Kidney (tissue), 14 donors: ENCODE measurements around the gene CTSC. TPM values are rescaled to one million over a fixed set of nuclear protein-coding genes. Genes with fewer than 3 reads are reported as not detected.

ENCODE experiments used
- DNase-seq, 5 donors: peaks; one replicate each; pipeline ENCODE4 v3.0.0-alpha.2; 2013 to 2020
- FAIRE-seq: peaks from 2 replicates; lab custom pipeline; 2012; peaks lifted over from hg19 to GRCh38; lab: Jason Lieb, UNC
- H3K27ac ChIP-seq, 2 donors: one replicate each; pipeline ENCODE4 v1.7.0; 2013; ENCODE audit warnings: low read depth in 2 of 2, low read length in 2 of 2, inconsistent platforms in 1 of 2
- H3K27me3 ChIP-seq: one replicate; pipeline ENCODE4 v1.7.1; 2013; ENCODE audit warnings: low read length, inconsistent platforms; ENCODE audit not compliant: control insufficient read depth, insufficient read depth
- H3K36me3 ChIP-seq, 3 donors: one replicate each; pipeline versions ENCODE4 v1.7.0 to v1.7.1; 2013; ENCODE audit warnings: low read length in 3 of 3, control low read depth in 1 of 3, inconsistent platforms in 1 of 3; ENCODE audit not compliant: insufficient read depth in 3 of 3, control insufficient read depth in 2 of 3
- H3K4me1 ChIP-seq, 3 donors: one replicate each; pipeline versions ENCODE4 v1.7.0 to v1.7.1; 2013; ENCODE audit warnings: low read length in 3 of 3, inconsistent platforms in 1 of 3, low read depth in 1 of 3; ENCODE audit not compliant: control insufficient read depth in 2 of 3, insufficient read depth in 2 of 3
- H3K4me3 ChIP-seq, 3 donors: one replicate each; pipeline versions ENCODE4 v1.7.0 to v1.8.1; 2013; ENCODE audit warnings: low read length in 3 of 3, control low read depth in 1 of 3, inconsistent platforms in 1 of 3
- H3K9ac ChIP-seq, 3 donors: one replicate each; pipeline versions ENCODE4 v1.7.0 to v1.7.1; 2013; ENCODE audit warnings: low read length in 3 of 3, control low read depth in 1 of 3, inconsistent platforms in 1 of 3
- H3K9me3 ChIP-seq, 3 donors: one replicate each; pipeline versions ENCODE4 v1.7.0 to v1.7.1; 2013; ENCODE audit warnings: low read length in 3 of 3, control low read depth in 1 of 3, inconsistent platforms in 1 of 3; ENCODE audit not compliant: control insufficient read depth in 2 of 3, insufficient read depth in 1 of 3
- CTCF ChIP-seq: IDR thresholded peaks from 3 replicates; pipeline ENCODE4 v1.5.1; 2012; ENCODE audit warnings: mild to moderate bottlenecking, moderate library complexity, borderline replicate concordance; ENCODE audit not compliant: insufficient read depth; ENCODE audit errors: extremely low read depth
- intact Hi-C: fragments of 100-400 bp; cut with DNase I; formaldehyde crosslinking; loops from one replicate; pipeline ENCODE4 v1.11.1; 2022
- polyA plus RNA-seq: library from polyadenylated mRNA; stranded (reverse); fragments of 350-450 nt; fragmentation: Illumina TruSeq; extraction: RNeasy Lipid Tissue Mini Kit (QIAGEN cat#74804); gene quantifications from one replicate; pipeline ENCODE4 v1.2.3, GENCODE V29; 2014; ENCODE audit warnings: low read depth, low replicate concordance; ENCODE audit not compliant: insufficient read depth
- total RNA-seq: library from RNA; stranded (reverse); fragmentation: NEBNext Ultra II Directional; extraction: Animal tissue kit (Norgen Biotek cat#: 25700); gene quantifications from one replicate; pipeline ENCODE4 v1.2.1, GENCODE V29; 2021
- donor health status: control.
- donor health status: control.
- donor health status: control.
- donor health status: control.
- donor health status: control.
- donor health status: DM: yes; HTN: yes; CAD: no.
- donor health status: Normal renal cell carcinoma (clear cell type).

The CTSC gene
- total and polyA plus RNA-seq, 2 donors from 2014 or later, result 187 to 191 TPM

DNA sequence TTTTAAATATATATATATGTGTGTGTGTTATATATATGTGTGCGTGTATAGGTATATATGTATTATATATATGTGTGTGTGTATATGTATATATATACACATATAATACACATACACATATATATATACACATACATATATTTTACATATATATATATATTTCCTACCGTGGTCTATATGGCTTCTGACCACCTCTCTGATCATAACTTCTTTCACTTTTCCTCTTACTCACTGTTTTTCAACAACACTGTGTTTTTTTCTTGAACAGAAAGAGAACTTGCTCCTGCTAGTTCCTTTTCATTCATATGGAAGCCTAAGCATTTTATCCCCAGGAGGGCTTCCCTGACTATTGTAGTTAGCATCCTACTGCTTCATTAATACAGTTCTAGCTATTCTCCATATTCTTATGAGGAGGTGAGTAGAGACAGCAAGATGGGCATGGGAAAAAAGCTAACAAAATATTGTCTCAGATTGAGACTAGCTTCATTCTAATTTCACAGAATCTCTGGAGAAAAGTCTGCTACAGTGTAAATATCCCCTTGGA lies 38.5 kb upstream of the CTSC start:
- Histone ChIP-seq H3K27ac (no peak overlapping the region), H3K36me3 (no peaks in the 10 kb centered on the region), H3K4me1 (peaks cover 0 to 7% (median 0%) of the 10 kb centered on the region in 3 donors), H3K4me3 (no peak overlapping the region), H3K9me3 (no peaks in the 10 kb centered on the region), H3K9ac (no peak overlapping the region), H3K27me3 (no peaks in the 10 kb centered on the region)
- DNase-seq, result no peak
- intact Hi-C loops, result no loop called here
- TF ChIP-seq CTCF, result no peak
- no peak for FAIRE-seq

- Histone ChIP-seq H3K4me3 (no peak overlapping the region), H3K9me3 (no peaks in the 10 kb centered on the region), H3K36me3 (no peaks in the 10 kb centered on the region), H3K27ac (no peak overlapping the region), H3K9ac (no peak overlapping the region), H3K4me1 (peaks cover 0 to 7% (median 0%) of the 10 kb centered on the region in 3 donors), H3K27me3 (no peaks in the 10 kb centered on the region)
- FAIRE-seq (no peak), DNase-seq (no peak)
- intact Hi-C loops, result no loop called here
- no peak for TF ChIP-seq CTCF
These were observed 33.2 kb upstream of the CTSC start for GRCh38 chr11:88370782-88371181.

DNA sequence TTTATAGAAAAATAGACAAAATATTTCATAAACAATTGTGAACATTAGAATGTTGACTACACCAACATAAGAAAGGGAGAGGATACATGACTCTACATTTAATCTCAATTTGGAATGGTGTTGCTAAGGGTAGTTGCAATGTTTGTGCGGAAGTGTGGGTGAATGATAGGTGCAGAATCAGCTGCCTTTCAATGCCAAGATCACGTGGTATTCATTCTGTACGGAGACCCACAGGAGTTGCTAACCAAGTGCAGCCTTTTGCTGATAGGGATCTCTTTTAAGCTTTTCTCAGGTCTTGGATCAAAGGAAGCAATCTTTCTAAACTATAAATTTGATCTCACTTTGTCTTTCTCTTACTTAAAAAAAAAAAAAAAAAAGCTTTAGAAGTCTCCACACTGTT lies 29.8 kb upstream of the CTSC start:
- H3K9ac ChIP-seq, result no peak overlapping the region

More for the DNA sequence above, 29.8 kb upstream of the CTSC start:
- Histone ChIP-seq H3K4me3 (no peak overlapping the region), H3K27me3 (no peaks in the 10 kb centered on the region), H3K36me3 (no peaks in the 10 kb centered on the region), H3K9me3 (no peaks in the 10 kb centered on the region), H3K27ac (no peak overlapping the region), H3K4me1 (peaks cover 0 to 7% (median 0%) of the 10 kb centered on the region in 3 donors)
- DNase-seq, result no peak
- TF ChIP-seq CTCF, result no peak
- intact Hi-C loops, result no loop called here
- no peak for FAIRE-seq
